ENCODE results near the gene TPSD1. TPM values are rescaled to one million over a fixed set of nuclear protein-coding genes. Genes with fewer than 3 reads are reported as not detected.

Gene TPSD1
- total and polyA plus RNA-seq, 2 donors (not counting 3 experiments of a cell fraction or from before 2014, with no cell fraction given): not detected

- Histone ChIP-seq H3K27me3 (ENCODE audit: control insufficient read depth in 2 of 2, insufficient read depth in 2 of 2, low read length in 2 of 2) (no peaks in the 10 kb centered on the region), H3K36me3 (ENCODE audit: control insufficient read depth in 2 of 2, extremely low read depth in 1 of 2, insufficient read depth in 2 of 2, low read length in 2 of 2) (no peaks in the 10 kb centered on the region), H3K79me2 (ENCODE audit: control insufficient read depth, insufficient read depth, low read length) (no peaks in the 10 kb centered on the region), H4K20me1 (replicated peaks; ENCODE audit: control insufficient read depth, extremely low read depth, insufficient read depth, low read length) (no peaks in the 10 kb centered on the region), H3K4me3 (replicated peaks in 1 of 3; ENCODE audit: insufficient read depth in 1 of 3, low read depth in 1 of 3, low read length in 3 of 3) (no peak overlapping the region), H3K9me3 (replicated peaks; ENCODE audit: control insufficient read depth, insufficient read depth, low read length) (no peaks in the 10 kb centered on the region), H3K4me2 (ENCODE audit: insufficient read depth, low read length) (no peak overlapping the region), H3K4me1 (ENCODE audit: control insufficient read depth, extremely low read depth, insufficient read depth, low read length) (no peaks in the 10 kb centered on the region), H2AFZ (ENCODE audit: low read depth, low read length) (no peak overlapping the region), H3K9ac (replicated peaks; ENCODE audit: extremely low read depth, insufficient read depth, low read length) (no peak overlapping the region), H3K9me1 (replicated peaks; ENCODE audit: control insufficient read depth, extremely low read depth, insufficient read depth, low read length) (no peaks in the 10 kb centered on the region), H3K27ac (ENCODE audit: insufficient read depth, low read depth, low read length) (no peak overlapping the region)
- no peak for TF ChIP-seq MAX (IDR thresholded peaks at IDR 0.05; ENCODE audit: insufficient read depth, insufficient read length)
- no peak for TF ChIP-seq FOS (IDR thresholded peaks at IDR 0.05; ENCODE audit: borderline replicate concordance, insufficient read depth, low read length)
- no peak for TF ChIP-seq CTCF (IDR thresholded peaks at IDR 0.05; ENCODE audit: extremely low read depth in 1 of 2, insufficient read depth in 1 of 2, low read depth in 1 of 2, low read length in 2 of 2)
- no peak for TF ChIP-seq EZH2 (IDR thresholded peaks at IDR 0.05; ENCODE audit: borderline replicate concordance, low read depth, low read length, severe bottlenecking)
- TF ChIP-seq MYC (IDR thresholded peaks at IDR 0.05; ENCODE audit: low read depth, low read length): no peak
- no peak for TF ChIP-seq POLR2A (IDR thresholded peaks at IDR 0.05; ENCODE audit: low read depth, low read length)
- TF ChIP-seq POLR2AphosphoS5 (IDR thresholded peaks at IDR 0.05; ENCODE audit: insufficient read depth, low read depth, low read length): no peak
- TF ChIP-seq GATA2 (IDR thresholded peaks at IDR 0.05; ENCODE audit: insufficient read depth, insufficient read length, low read depth, low read length): no peak
- no peak for TF ChIP-seq JUN (IDR thresholded peaks at IDR 0.05; ENCODE audit: borderline replicate concordance, insufficient read depth, insufficient read length, low read depth)
- intact Hi-C loops (cut with micrococcal nuclease) (no loop called here), dilution Hi-C loops (cut with MboI; ENCODE audit: extremely low pct_ligation_motif_present, low sequenced_read_pairs) (no loop called here)
- ChIA-PET CTCF (interaction anchor here (1.1 kb wide), 1 partner anchor 13 kb away, joined by 3 read pairs; no protein-coding TSS in a partner anchor), POLR2A (no interaction called here)
- no peak for DNase-seq (ENCODE audit: low read depth, low spot score)
- no peak for FAIRE-seq
- no TSS peak for BruUV-seq (replicated peaks)
These were observed 49.1 kb upstream of the TPSD1 start for GRCh38 chr16:1206786-1207185.

Measured in endothelial cell of umbilical vein (primary cell).